ENCODE measurements around the gene ARID1A. TPM values are rescaled to one million over a fixed set of nuclear protein-coding genes. Genes with fewer than 3 reads are reported as not detected.

Gene ARID1A
- total and polyA plus RNA-seq, 2 of the 8 experiments (the other 6 are each of a cell fraction or from before 2014, with no cell fraction given), result 52.1 to 103 TPM

GRCh38 chr1:26750428-26750827, 54.6 kb downstream of the ARID1A start:
- Histone ChIP-seq H2BK12ac (ENCODE audit: low read depth, low read length) (no peak overlapping the region), H4K91ac (replicated peaks; ENCODE audit: insufficient read length, low read length) (no peak overlapping the region), H2BK20ac (ENCODE audit: low read length) (no peak overlapping the region), H3K23ac (ENCODE audit: insufficient read length) (no peak overlapping the region), H3K79me2 (ENCODE audit: control insufficient read depth in 1 of 2, insufficient read depth in 2 of 2, low read length in 2 of 2) (peaks cover 0 to 79% of the 10 kb centered on the region in 2 experiments; a peak in 3 of 4 replicates), H4K8ac (ENCODE audit: extremely low read depth, insufficient read depth, low read length) (no peak overlapping the region), H3K36me3 (ENCODE audit: control insufficient read depth in 2 of 4, insufficient read depth in 4 of 4, low read length in 3 of 4) (peaks cover 19 to 59% (median 37%) of the 10 kb centered on the region in 4 experiments), H4K20me1 (replicated peaks in 1 of 2; ENCODE audit: control insufficient read depth in 1 of 2, insufficient read depth in 2 of 2, low read length in 2 of 2) (peaks cover 9 to 32% of the 10 kb centered on the region in 2 experiments), H3K27ac (ENCODE audit: low read depth, low read length) (no peak overlapping the region), H3K14ac (ENCODE audit: insufficient read length) (no peak overlapping the region), H3K23me2 (ENCODE audit: low read depth, low read length) (no peaks in the 10 kb centered on the region), H2BK15ac (ENCODE audit: low read length) (no peak overlapping the region), H2AFZ (ENCODE audit: low read length) (no peak overlapping the region), H3K9me3 (ENCODE audit: insufficient read depth in 2 of 2, low read depth in 1 of 2, low read length in 1 of 2) (no peaks in the 10 kb centered on the region), H3K4me1 (replicated peaks in 1 of 4; ENCODE audit: control insufficient read depth in 3 of 4, insufficient read depth in 4 of 4, low read length in 3 of 4) (peaks cover 0 to 2% (median under 1%) of the 10 kb centered on the region in 4 experiments; a peak in 1 of 7 replicates), H2AK5ac (ENCODE audit: low read depth, low read length) (no peak overlapping the region), H3K9ac (replicated peaks in 1 of 4; ENCODE audit: extremely low read depth in 1 of 4, low read depth in 3 of 4, low read length in 3 of 4) (no peak overlapping the region), H3K4me3 (ENCODE audit: extremely low read depth in 1 of 4, insufficient read depth in 2 of 4, low read depth in 3 of 4, low read length in 4 of 4) (no peak overlapping the region), H2BK120ac (replicated peaks; ENCODE audit: low read depth, low read length) (no peak overlapping the region), H3K4me2 (ENCODE audit: insufficient read depth in 1 of 2, low read depth in 2 of 2, low read length in 2 of 2) (no peak overlapping the region), H3K27me3 (replicated peaks in 1 of 4; ENCODE audit: control insufficient read depth in 3 of 4, extremely low read depth in 1 of 4, insufficient read depth in 3 of 4, low read length in 3 of 4) (no peaks in the 10 kb centered on the region), H3K56ac (replicated peaks; ENCODE audit: insufficient read length, low read depth, low read length) (no peak overlapping the region), H4K5ac (ENCODE audit: insufficient read length, low read depth, low read length) (no peak overlapping the region), H2BK5ac (ENCODE audit: low read depth, low read length) (no peak overlapping the region), H3K18ac (ENCODE audit: extremely low read depth, low read length) (no peak overlapping the region), H3K79me1 (ENCODE audit: low read depth, low read length) (peaks cover 15% of the 10 kb centered on the region), H3K4ac (replicated peaks; ENCODE audit: insufficient read length, low read depth, low read length) (no peak overlapping the region)
- no peak for TF ChIP-seq SUZ12 (IDR thresholded peaks at IDR 0.05; ENCODE audit: low read length)
- ChIA-PET CTCF (ENCODE audit: partially characterized antibody) (interaction anchor here (0.7 to 1.0 kb wide), 3 partner anchors 33 to 140 kb away, joined by 3 to 8 read pairs (median 3); no protein-coding TSS in a partner anchor), POLR2A (ENCODE audit: partially characterized antibody) (no interaction called here)
- FAIRE-seq (no peak), DNase-seq (ENCODE audit: low read depth in 1 of 2, low spot score in 2 of 2) (no peak)
- WGBS, 2 experiments (ENCODE audit: extremely low coverage in 1 of 2, insufficient coverage in 1 of 2, insufficient read length in 1 of 2, insufficient replicate concordance in 2 of 2, low coverage in 1 of 2, low lambda C conversion rate in 2 of 2, missing lambda C conversion rate in 1 of 2), result 89% methylated on average over 1 of the region's 1 CpG; no CpG with 5 or more reads in 1 of the 2 experiments

Data from H1 (cell line).